Uterus (tissue), 4 donors: ENCODE measurements around the gene KLF1. TPM values are rescaled to one million over a fixed set of nuclear protein-coding genes. Genes with fewer than 3 reads are reported as not detected.

Source experiments
- DNase-seq, 2 donors: peaks; one replicate each; pipeline ENCODE4 v3.0.0-alpha.2; 2019 to 2020
- H3K27ac ChIP-seq, 2 donors: fragments of 200-600 bp; sonication (generic); 1 replicate in 1 of 2; 2 replicates in 1 of 2; pipeline ENCODE4 v1.5.1; 2016 to 2018
- H3K27me3 ChIP-seq, 2 donors: fragments of 200-600 bp; sonication (generic); one replicate each; pipeline ENCODE4 v1.5.1; 2018 to 2019; ENCODE audit warnings: control low read depth in 1 of 2
- H3K36me3 ChIP-seq, 2 donors: fragments of 200-600 bp; sonication (generic); one replicate each; pipeline ENCODE4 v1.5.1; 2019; ENCODE audit warnings: control low read depth in 1 of 2
- H3K4me1 ChIP-seq, 2 donors: fragments of 200-600 bp; sonication (generic); one replicate each; pipeline ENCODE4 v1.5.1; 2018 to 2019; ENCODE audit warnings: control low read depth in 1 of 2
- H3K4me3 ChIP-seq, 2 donors: fragments of 200-600 bp; sonication (generic); 1 replicate in 1 of 2; 2 replicates in 1 of 2; pipeline ENCODE4 v1.5.1; 2018 to 2019; ENCODE audit warnings: mild to moderate bottlenecking in 1 of 2
- H3K9me3 ChIP-seq, 2 donors: fragments of 200-600 bp; sonication (generic); one replicate each; pipeline ENCODE4 v1.5.1; 2019; ENCODE audit warnings: control low read depth in 1 of 2
- POLR2A ChIP-seq, 2 donors: fragments of 450-650 bp; IDR thresholded peaks; one replicate each; pipeline ENCODE4 v1.6.1; 2016; ENCODE audit warnings: antibody characterized with exemption in 2 of 2, mild to moderate bottlenecking in 1 of 2, moderate library complexity in 1 of 2
- intact Hi-C: fragments of 100-400 bp; cut with DNase I; formaldehyde crosslinking; loops from one replicate; pipeline ENCODE4 v1.15.1; 2023; ENCODE audit warnings: low total_unique reads
- total RNA-seq, 4 donors: library from RNA; depleted of rRNA in 3 of 4; stranded (reverse); fragments of >200 nt in 3 of 4; gene quantifications; one replicate each; pipeline versions ENCODE4 v1.1.0 to v1.2.4, GENCODE V29; 2014 to 2023
- TF ChIP-seq, protein P1 (sequence below), 4 experiments: fragments of 200-600 bp in 2 of 4; fragments of 450-650 bp in 2 of 4; sonication (generic) in 2 of 4; IDR thresholded peaks; one replicate each; pipeline ENCODE4 v1.5.1; 2016 to 2019; ENCODE audit warnings: antibody characterized with exemption in 4 of 4, mild to moderate bottlenecking in 2 of 4, moderate library complexity in 1 of 4
- donor health status: DM: yes; HTN: yes; CAD: no.

Gene KLF1
- total RNA-seq, 4 donors from 2014 or later = 0.77 to 0.97 TPM; not detected in 2

DNA sequence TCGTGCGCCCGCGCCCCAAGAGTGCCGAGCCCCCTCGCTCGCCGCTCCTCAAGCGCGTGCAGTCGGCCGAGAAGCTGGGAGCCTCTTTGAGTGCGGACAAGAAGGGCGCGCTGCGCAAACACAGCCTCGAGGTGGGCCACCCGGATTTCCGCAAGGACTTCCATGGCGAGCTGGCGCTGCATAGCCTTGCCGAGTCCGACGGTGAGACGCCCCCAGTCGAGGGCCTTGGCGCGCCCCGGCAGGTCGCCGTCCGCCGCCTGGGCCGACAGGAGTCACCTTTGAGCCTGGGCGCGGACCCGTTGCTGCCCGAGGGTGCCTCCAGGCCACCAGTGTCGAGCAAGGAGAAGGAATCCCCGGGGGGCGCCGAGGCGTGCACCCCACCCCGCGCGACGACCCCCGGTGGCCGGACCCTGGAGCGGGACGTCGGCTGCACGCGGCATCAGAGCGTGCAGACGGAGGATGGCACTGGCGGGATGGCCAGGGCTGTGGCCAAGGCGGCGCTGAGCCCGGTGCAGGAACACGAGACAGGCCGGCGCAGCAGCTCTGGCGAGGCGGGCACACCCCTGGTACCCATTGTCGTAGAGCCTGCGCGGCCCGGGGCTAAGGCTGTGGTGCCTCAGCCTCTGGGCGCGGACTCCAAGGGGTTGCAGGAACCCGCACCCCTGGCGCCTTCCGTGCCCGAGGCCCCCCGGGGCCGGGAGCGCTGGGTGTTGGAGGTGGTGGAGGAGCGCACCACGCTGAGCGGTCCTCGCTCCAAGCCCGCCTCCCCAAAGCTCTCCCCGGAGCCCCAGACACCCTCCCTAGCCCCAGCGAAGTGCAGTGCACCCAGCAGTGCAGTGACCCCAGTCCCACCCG is 12.9 kb downstream of the KLF1 start:
- Histone ChIP-seq H3K9me3 (no peaks in the 10 kb centered on the region), H3K27ac (no peak overlapping the region), H3K4me1 (no peaks in the 10 kb centered on the region), H3K36me3 (no peaks in the 10 kb centered on the region), H3K27me3 (no peaks in the 10 kb centered on the region), H3K4me3 (no peak overlapping the region)
- TF ChIP-seq POLR2A (IDR thresholded peaks at IDR 0.05) = no peak
- TF ChIP-seq, protein P1, sequence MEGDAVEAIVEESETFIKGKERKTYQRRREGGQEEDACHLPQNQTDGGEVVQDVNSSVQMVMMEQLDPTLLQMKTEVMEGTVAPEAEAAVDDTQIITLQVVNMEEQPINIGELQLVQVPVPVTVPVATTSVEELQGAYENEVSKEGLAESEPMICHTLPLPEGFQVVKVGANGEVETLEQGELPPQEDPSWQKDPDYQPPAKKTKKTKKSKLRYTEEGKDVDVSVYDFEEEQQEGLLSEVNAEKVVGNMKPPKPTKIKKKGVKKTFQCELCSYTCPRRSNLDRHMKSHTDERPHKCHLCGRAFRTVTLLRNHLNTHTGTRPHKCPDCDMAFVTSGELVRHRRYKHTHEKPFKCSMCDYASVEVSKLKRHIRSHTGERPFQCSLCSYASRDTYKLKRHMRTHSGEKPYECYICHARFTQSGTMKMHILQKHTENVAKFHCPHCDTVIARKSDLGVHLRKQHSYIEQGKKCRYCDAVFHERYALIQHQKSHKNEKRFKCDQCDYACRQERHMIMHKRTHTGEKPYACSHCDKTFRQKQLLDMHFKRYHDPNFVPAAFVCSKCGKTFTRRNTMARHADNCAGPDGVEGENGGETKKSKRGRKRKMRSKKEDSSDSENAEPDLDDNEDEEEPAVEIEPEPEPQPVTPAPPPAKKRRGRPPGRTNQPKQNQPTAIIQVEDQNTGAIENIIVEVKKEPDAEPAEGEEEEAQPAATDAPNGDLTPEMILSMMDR (IDR thresholded peaks at IDR 0.05) = no peak
- no peak for DNase-seq
- intact Hi-C loops = no loop called here

DNA sequence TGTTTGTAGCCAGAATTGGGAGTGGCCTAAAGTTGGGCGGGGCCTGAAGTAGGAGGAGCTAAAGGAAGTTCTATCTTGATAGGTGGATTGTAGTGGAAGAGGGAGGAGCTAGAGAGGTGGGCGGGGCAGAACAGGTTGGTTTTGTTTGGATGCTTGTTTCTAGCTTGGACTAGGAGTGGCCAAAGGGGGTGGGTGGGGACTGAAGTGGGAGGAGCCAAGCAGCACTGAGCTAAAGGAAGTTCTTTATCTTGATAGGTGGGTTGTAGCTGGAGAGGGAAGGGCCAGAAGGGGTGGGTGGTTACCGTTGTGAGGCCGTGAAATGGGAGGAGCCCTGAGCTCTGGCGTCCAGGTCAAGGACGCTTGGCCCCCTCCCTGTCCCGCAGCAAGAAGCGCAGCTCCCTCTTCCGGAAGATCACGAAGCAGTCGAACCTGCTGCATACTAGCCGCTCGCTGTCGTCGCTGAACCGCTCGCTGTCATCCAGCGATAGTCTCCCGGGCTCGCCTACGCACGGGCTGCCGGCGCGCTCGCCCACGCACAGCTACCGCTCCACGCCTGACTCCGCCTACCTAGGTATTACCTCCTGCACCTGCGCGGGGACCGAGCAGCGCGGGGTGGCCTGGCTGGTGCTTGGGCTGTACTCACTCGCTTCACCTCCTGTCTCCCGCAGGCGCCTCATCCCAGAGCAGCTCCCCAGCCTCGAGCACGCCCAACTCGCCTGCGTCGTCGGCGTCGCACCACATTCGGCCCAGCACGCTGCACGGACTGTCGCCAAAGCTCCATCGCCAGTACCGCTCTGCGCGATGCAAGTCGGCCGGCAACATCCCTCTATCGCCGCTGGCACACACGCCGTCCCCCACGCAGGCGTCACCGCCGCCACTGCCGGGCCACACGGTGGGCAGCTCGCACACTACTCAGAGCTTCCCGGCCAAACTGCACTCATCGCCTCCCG is 13.8 kb downstream of the KLF1 start:
- TF ChIP-seq, protein P1 (IDR thresholded peaks at IDR 0.05) = no peak
- no peak for TF ChIP-seq POLR2A (IDR thresholded peaks at IDR 0.05)
- intact Hi-C loops = no loop called here
- no peak for DNase-seq
- Histone ChIP-seq H3K4me3 (no peak overlapping the region), H3K27ac (no peak overlapping the region), H3K36me3 (no peaks in the 10 kb centered on the region), H3K4me1 (no peaks in the 10 kb centered on the region), H3K9me3 (no peaks in the 10 kb centered on the region), H3K27me3 (no peaks in the 10 kb centered on the region)

DNA sequence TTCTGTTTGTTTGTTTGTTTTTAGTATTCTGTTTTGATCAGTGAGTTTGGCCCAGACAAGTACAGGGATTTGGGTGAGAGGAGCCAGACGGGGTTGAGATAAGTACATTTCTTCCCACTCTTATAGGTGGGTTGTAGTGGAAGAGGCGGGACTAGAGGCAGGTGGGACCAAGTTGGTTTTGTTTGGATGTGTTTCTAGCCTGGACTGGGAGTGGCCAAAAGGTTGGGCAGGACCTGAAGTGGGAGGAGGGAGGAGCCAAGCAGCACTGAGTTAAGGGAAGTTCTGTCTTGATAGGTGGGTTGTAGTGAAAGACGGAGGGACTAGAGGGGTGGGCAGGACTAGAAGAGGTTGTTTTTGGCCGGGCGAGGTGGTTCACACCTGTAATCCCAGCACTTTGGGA is 14.7 kb downstream of the KLF1 start:
- Histone ChIP-seq H3K27me3 (no peaks in the 10 kb centered on the region), H3K4me1 (no peaks in the 10 kb centered on the region), H3K9me3 (no peaks in the 10 kb centered on the region), H3K27ac (no peak overlapping the region), H3K4me3 (no peak overlapping the region), H3K36me3 (no peaks in the 10 kb centered on the region)
- no peak for TF ChIP-seq POLR2A (IDR thresholded peaks at IDR 0.05)
- TF ChIP-seq, protein P1 (IDR thresholded peaks at IDR 0.05) = no peak
- no peak for DNase-seq
- intact Hi-C loops = no loop called here

DNA sequence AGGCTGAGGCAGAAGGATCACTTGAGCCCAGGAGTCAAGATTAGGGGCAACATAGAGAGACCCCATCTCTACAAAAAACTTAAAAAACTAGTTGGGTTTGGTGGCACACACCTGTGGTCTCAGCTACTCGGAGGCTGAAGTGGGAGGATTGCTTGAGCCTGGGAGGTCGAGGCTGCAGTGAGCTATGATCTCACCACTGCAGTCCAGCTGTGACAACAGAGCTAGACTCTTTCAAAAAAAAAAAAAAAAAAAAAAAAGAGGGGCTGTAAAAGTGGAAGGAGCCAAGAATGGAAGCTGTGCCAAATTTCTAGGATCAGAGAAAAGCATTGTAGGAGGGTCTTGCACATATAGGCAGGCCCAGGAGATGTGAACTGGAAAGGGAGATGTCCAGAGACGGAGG is 15.3 kb downstream of the KLF1 start:
- Histone ChIP-seq H3K27ac (no peak overlapping the region), H3K36me3 (no peaks in the 10 kb centered on the region), H3K4me1 (no peaks in the 10 kb centered on the region), H3K4me3 (no peak overlapping the region), H3K9me3 (no peaks in the 10 kb centered on the region), H3K27me3 (no peaks in the 10 kb centered on the region)
- TF ChIP-seq, protein P1 (IDR thresholded peaks at IDR 0.05) = no peak
- no peak for TF ChIP-seq POLR2A (IDR thresholded peaks at IDR 0.05)
- DNase-seq = no peak
- intact Hi-C loops = no loop called here
